ENCODE results near the gene SMAD7.

SMAD7 gene

GRCh38 chr18:48950536-48951447 lies at the start of gene SMAD7:
SMAD7 (minus strand) TSS chr18:48950965; CDS start chr18:48950424, 541 bp downstream.
- DNase-seq (ENCODE audit: insufficient read length, low spot score) (no peak), FAIRE-seq (peak; percentile 14)

GRCh38 chr18:48999569-48999968 lies 48.8 kb upstream of the SMAD7 start:
- no peak for FAIRE-seq
- DNase-seq (ENCODE audit: insufficient read length, low spot score) = no peak

- DNase-seq (ENCODE audit: insufficient read length, low spot score) (no peak), FAIRE-seq (no peak)
Observed at GRCh38 chr18:48997985-48998831, 47.4 kb upstream of the SMAD7 start.

GRCh38 chr18:48997681-48997984 lies 46.9 kb upstream of the SMAD7 start:
- DNase-seq (ENCODE audit: insufficient read length, low spot score) (no peak), FAIRE-seq (no peak)

GRCh38 chr18:48996901-48997463 lies 46.2 kb upstream of the SMAD7 start:
- no peak for FAIRE-seq
- no peak for DNase-seq (ENCODE audit: insufficient read length, low spot score)

- FAIRE-seq (no peak), DNase-seq (ENCODE audit: insufficient read length, low spot score) (no peak)
Observed at GRCh38 chr18:48996041-48996440, 45.3 kb upstream of the SMAD7 start.

GRCh38 chr18:48994926-48995835 lies 44.4 kb upstream of the SMAD7 start:
- DNase-seq (ENCODE audit: insufficient read length, low spot score) = no peak
- no peak for FAIRE-seq

- FAIRE-seq (no peak), DNase-seq (ENCODE audit: insufficient read length, low spot score) (no peak)
Observed at GRCh38 chr18:48994044-48994651, 43.4 kb upstream of the SMAD7 start.

- DNase-seq (ENCODE audit: insufficient read length, low spot score) (no peak), FAIRE-seq (no peak)
Observed at GRCh38 chr18:48993586-48993985, 42.8 kb upstream of the SMAD7 start.

- no peak for FAIRE-seq
- DNase-seq (ENCODE audit: insufficient read length, low spot score) = no peak
Observed at GRCh38 chr18:48992791-48993555, 42.2 kb upstream of the SMAD7 start.

GRCh38 chr18:48992133-48992532 lies 41.4 kb upstream of the SMAD7 start:
- DNase-seq (ENCODE audit: insufficient read length, low spot score) = no peak

GRCh38 chr18:48991676-48992075 lies 40.9 kb upstream of the SMAD7 start:
- no peak for FAIRE-seq
- DNase-seq (ENCODE audit: insufficient read length, low spot score) = no peak

More at GRCh38 chr18:48992133-48992532, 41.4 kb upstream of the SMAD7 start:
- no peak for FAIRE-seq

GRCh38 chr18:48991319-48991660 lies 40.5 kb upstream of the SMAD7 start:
- DNase-seq (ENCODE audit: insufficient read length, low spot score) = no peak

GRCh38 chr18:48990481-48991318 lies 39.9 kb upstream of the SMAD7 start:
- DNase-seq (ENCODE audit: insufficient read length, low spot score) (no peak), FAIRE-seq (no peak)

More at GRCh38 chr18:48991319-48991660, 40.5 kb upstream of the SMAD7 start:
- FAIRE-seq = no peak

- FAIRE-seq (no peak), DNase-seq (ENCODE audit: insufficient read length, low spot score) (no peak)
Observed at GRCh38 chr18:48989304-48990303, 38.8 kb upstream of the SMAD7 start.

GRCh38 chr18:48988508-48989303 lies 37.9 kb upstream of the SMAD7 start:
- DNase-seq (ENCODE audit: insufficient read length, low spot score) (no peak), FAIRE-seq (no peak)
